ENCODE data around the gene TK1. TPM values are rescaled to one million over a fixed set of nuclear protein-coding genes. Genes with fewer than 3 reads are reported as not detected.

Gene TK1
- total RNA-seq, 4 donors from 2014 or later = 7.4 to 27.9 (median 9.4) TPM

DNA sequence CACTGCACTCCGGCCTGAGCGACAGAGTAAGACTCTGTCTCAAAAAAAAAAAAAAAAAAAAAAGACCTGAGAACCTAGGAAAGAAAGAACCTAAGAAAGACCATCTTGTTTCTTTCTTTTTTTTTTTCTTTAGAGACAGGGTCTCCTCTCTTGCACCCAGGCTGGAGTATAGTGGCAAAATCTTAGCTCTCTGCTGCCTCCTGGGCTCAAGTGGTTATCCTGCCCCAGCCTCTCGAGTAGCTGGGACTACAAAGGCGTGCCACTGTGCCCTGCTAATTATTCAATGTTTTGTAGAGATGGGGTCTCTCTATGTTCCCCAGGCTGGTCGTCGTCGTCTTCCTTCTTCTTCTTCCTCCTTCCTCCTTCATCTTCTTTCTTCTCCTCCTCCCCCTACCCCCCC, 19.4 kb upstream of the TK1 start:
- no peaks in the 10 kb centered on the region for H3K9me3 ChIP-seq
- H3K4me3 ChIP-seq = no peak overlapping the region
- intact Hi-C loops (cut with DNase I; ENCODE audit: low total_unique reads) (no loop called here), in situ Hi-C loops (cut with MboI; ENCODE audit: low pct_ligation_motif_present in 1 of 4, low pct_unique_long_range_greater_than_20kb in 1 of 4, low sequenced_read_pairs in 3 of 4) (no loop called here)
- H3K27ac ChIP-seq = no peak overlapping the region
- H3K27me3 ChIP-seq = no peaks in the 10 kb centered on the region
- DNase-seq = no peak
- no peak for TF ChIP-seq EP300 (IDR thresholded peaks at IDR 0.05; ENCODE audit: low read depth)
- TF ChIP-seq, protein P1, sequence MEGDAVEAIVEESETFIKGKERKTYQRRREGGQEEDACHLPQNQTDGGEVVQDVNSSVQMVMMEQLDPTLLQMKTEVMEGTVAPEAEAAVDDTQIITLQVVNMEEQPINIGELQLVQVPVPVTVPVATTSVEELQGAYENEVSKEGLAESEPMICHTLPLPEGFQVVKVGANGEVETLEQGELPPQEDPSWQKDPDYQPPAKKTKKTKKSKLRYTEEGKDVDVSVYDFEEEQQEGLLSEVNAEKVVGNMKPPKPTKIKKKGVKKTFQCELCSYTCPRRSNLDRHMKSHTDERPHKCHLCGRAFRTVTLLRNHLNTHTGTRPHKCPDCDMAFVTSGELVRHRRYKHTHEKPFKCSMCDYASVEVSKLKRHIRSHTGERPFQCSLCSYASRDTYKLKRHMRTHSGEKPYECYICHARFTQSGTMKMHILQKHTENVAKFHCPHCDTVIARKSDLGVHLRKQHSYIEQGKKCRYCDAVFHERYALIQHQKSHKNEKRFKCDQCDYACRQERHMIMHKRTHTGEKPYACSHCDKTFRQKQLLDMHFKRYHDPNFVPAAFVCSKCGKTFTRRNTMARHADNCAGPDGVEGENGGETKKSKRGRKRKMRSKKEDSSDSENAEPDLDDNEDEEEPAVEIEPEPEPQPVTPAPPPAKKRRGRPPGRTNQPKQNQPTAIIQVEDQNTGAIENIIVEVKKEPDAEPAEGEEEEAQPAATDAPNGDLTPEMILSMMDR (IDR thresholded peaks at IDR 0.05) = no peak
- no peak for TF ChIP-seq POLR2A (IDR thresholded peaks at IDR 0.05)
- no peak for TF ChIP-seq POLR2AphosphoS5 (IDR thresholded peaks at IDR 0.05)
- H3K4me1 ChIP-seq = no peaks in the 10 kb centered on the region
- no peaks in the 10 kb centered on the region for H3K36me3 ChIP-seq
- 73 to 78% methylated on average over 5 to 7 of the region's 7 CpGs for WGBS, 2 donors (ENCODE audit: low coverage in 1 of 2)

DNA sequence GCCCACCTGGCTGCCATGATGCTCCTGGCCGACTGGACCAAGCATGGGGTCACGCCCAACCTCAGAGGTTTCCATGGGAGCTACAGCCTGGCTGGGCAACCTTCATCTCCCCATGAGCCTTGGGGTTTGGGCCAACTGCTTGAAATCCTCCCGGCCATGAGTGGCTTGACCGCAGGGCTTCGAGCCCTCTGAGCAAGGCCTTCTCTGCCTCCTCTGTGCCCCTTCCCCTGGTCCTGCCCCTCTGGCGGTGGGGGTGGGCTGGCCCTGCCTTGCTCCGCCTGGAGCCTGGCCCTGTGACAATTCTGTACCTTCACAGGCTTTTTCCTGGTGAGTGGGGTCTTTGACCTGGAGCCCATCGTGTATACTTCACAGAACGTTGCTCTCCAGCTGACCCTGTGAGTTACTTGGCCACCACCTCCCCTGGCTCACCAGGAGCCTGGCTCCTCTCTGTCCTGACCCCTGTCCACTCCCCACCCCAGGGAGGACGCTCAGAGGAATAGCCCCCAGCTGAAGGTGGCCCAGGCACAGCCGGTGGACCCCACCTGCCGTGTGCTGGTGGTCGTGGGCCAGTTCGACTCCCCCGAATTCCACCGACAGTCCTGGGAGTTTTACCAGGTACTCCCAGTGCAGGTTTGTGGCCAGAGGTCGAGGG, 18.4 kb upstream of the TK1 start:
- WGBS, 2 donors (ENCODE audit: low coverage in 1 of 2) = 82% methylated on average over 17 of the region's 17 CpGs; no CpG with 5 or more reads in 1 of the 2 donors
- DNase-seq = no peak
- Histone ChIP-seq H3K4me3 (no peak overlapping the region), H3K36me3 (no peaks in the 10 kb centered on the region), H3K4me1 (no peaks in the 10 kb centered on the region), H3K27me3 (no peaks in the 10 kb centered on the region), H3K9me3 (no peaks in the 10 kb centered on the region), H3K27ac (no peak overlapping the region)
- intact Hi-C loops (cut with DNase I; ENCODE audit: low total_unique reads) (no loop called here), in situ Hi-C loops (cut with MboI; ENCODE audit: low pct_ligation_motif_present in 1 of 4, low pct_unique_long_range_greater_than_20kb in 1 of 4, low sequenced_read_pairs in 3 of 4) (no loop called here)
- no peak for TF ChIP-seq POLR2A (IDR thresholded peaks at IDR 0.05)
- TF ChIP-seq, protein P1 (IDR thresholded peaks at IDR 0.05) = no peak
- no peak for TF ChIP-seq EP300 (IDR thresholded peaks at IDR 0.05; ENCODE audit: low read depth)
- TF ChIP-seq POLR2AphosphoS5 (IDR thresholded peaks at IDR 0.05) = no peak

DNA sequence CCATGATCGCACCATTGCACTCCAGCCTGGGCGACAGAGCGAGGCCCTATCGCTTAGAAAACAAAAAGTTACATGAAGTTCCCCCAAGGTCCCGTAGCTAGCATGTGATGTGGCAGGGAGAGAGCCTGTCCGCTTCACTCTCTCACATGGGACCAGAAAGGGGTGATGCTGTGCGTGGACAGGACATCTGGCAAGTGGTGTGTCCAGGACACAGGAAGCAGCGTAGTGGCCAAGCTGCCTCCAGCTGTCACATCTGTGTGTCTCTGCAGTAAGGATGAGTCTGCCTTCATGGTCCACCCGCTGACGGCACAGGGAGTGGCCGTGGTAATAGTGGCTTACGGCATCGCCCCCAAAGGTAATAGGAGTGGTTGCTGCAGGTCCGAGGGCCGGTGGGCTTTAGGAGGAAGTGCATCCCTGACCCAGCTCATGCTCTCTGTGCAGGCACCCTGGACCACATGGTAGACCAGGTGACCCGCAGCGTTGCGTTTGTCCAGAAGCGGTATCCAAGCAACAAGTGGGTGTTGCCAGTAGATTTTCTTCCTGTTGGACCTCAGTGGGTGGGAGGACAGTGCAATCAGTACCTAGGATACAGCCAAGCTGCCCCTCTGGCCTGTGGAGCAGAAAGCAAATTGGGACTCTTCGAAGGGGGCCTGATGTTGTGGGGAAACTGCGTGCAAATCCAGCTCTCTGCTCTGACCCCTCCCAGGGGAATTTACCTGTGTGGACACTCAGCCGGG, 17.7 kb upstream of the TK1 start:
- no peaks in the 10 kb centered on the region for H3K9me3 ChIP-seq
- 92% methylated on average over 22 of the region's 22 CpGs; no CpG with 5 or more reads in 1 of the 2 donors for WGBS, 2 donors (ENCODE audit: low coverage in 1 of 2)
- intact Hi-C loops (cut with DNase I; ENCODE audit: low total_unique reads) (no loop called here), in situ Hi-C loops (cut with MboI; ENCODE audit: low pct_ligation_motif_present in 1 of 4, low pct_unique_long_range_greater_than_20kb in 1 of 4, low sequenced_read_pairs in 3 of 4) (no loop called here)
- no peak for DNase-seq
- no peaks in the 10 kb centered on the region for H3K27me3 ChIP-seq
- no peak overlapping the region for H3K4me3 ChIP-seq
- peaks cover 0 to 4% (median 3%) of the 10 kb centered on the region in 4 donors for H3K4me1 ChIP-seq
- H3K27ac ChIP-seq = no peak overlapping the region
- TF ChIP-seq POLR2AphosphoS5 (IDR thresholded peaks at IDR 0.05) = no peak
- TF ChIP-seq, protein P1 (IDR thresholded peaks at IDR 0.05) = no peak
- no peak for TF ChIP-seq POLR2A (IDR thresholded peaks at IDR 0.05)
- TF ChIP-seq EP300 (IDR thresholded peaks at IDR 0.05; ENCODE audit: low read depth) = no peak
- no peaks in the 10 kb centered on the region for H3K36me3 ChIP-seq

DNA sequence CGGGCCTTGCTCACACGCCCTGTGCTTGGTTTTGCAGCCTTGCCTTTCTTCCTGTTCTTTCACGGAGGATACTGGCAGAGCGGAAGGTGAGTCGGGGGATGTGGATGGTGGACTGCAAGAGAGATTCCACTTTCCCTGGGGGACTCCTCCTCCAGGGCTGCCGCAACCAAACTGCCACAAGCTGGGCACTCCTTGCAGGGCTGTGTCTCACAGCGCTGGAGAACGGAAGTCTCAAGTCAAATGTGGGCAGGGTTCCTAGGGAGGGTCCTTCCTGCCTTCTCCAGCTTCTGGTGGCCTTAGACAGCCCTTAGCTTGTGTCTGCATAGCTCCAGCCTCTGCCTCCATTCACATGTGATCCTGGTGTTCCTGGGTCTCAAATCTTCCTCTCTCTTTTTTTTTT, 15.8 kb upstream of the TK1 start:
- H3K4me3 ChIP-seq = no peak overlapping the region
- H3K9me3 ChIP-seq = no peaks in the 10 kb centered on the region
- no peaks in the 10 kb centered on the region for H3K36me3 ChIP-seq
- in situ Hi-C loops (cut with MboI; ENCODE audit: low pct_ligation_motif_present in 1 of 4, low pct_unique_long_range_greater_than_20kb in 1 of 4, low sequenced_read_pairs in 3 of 4) = no loop called here
- 91 to 98% methylated on average over 4 to 8 of the region's 8 CpGs for WGBS, 2 donors (ENCODE audit: low coverage in 1 of 2)
- no peak for TF ChIP-seq POLR2AphosphoS5 (IDR thresholded peaks at IDR 0.05)
- TF ChIP-seq EP300 (IDR thresholded peaks at IDR 0.05; ENCODE audit: low read depth) = no peak
- no peak for TF ChIP-seq POLR2A (IDR thresholded peaks at IDR 0.05)
- TF ChIP-seq, protein P1 (IDR thresholded peaks at IDR 0.05) = no peak
- intact Hi-C loops (cut with DNase I; ENCODE audit: low total_unique reads) = no loop called here
- no peaks in the 10 kb centered on the region for H3K27me3 ChIP-seq
- no peak for DNase-seq
- no peak overlapping the region for H3K27ac ChIP-seq
- peaks cover 0 to 17% (median 8%) of the 10 kb centered on the region in 4 donors for H3K4me1 ChIP-seq
